Measurements from ENCODE around the gene ANAPC2.

Gene ANAPC2

GRCh38 chr9:137193771-137194170, 5.4 kb upstream of the ANAPC2 start:
- Histone ChIP-seq H3K27ac (no peak overlapping the region), H3K4me3 (ENCODE audit: low read depth in 1 of 2, low read length in 1 of 2) (no peak overlapping the region), H3K27me3 (peaks cover 3% of the 10 kb centered on the region), H3K9me3 (no peaks in the 10 kb centered on the region), H3K36me3 (peaks cover 16% of the 10 kb centered on the region), H3K4me1 (ENCODE audit: control insufficient read depth in 1 of 2, insufficient read depth in 1 of 2, low read depth in 1 of 2, low read length in 1 of 2) (peaks cover 15 to 17% of the 10 kb centered on the region in 2 experiments)
- TF ChIP-seq CTCF (IDR thresholded peaks at IDR 0.05), result no peak

- H3K9me3 ChIP-seq, result no peaks in the 10 kb centered on the region
- no peak overlapping the region for H3K4me3 ChIP-seq (ENCODE audit: low read depth in 1 of 2, low read length in 1 of 2)
- no peak for TF ChIP-seq CTCF (IDR thresholded peaks at IDR 0.05)
- H3K36me3 ChIP-seq, result peaks cover 16% of the 10 kb centered on the region
- H3K4me1 ChIP-seq (ENCODE audit: control insufficient read depth in 1 of 2, insufficient read depth in 1 of 2, low read depth in 1 of 2, low read length in 1 of 2), result peaks cover 18 to 21% of the 10 kb centered on the region in 2 experiments
- no peaks in the 10 kb centered on the region for H3K27me3 ChIP-seq
- no peak overlapping the region for H3K27ac ChIP-seq
Observed at GRCh38 chr9:137192859-137193258, 4.5 kb upstream of the ANAPC2 start.

- Histone ChIP-seq H3K4me3 (ENCODE audit: low read depth in 1 of 2, low read length in 1 of 2) (no peak overlapping the region), H3K36me3 (peaks cover 18% of the 10 kb centered on the region), H3K27me3 (no peaks in the 10 kb centered on the region), H3K27ac (no peak overlapping the region), H3K4me1 (ENCODE audit: control insufficient read depth in 1 of 2, insufficient read depth in 1 of 2, low read depth in 1 of 2, low read length in 1 of 2) (peaks cover 23 to 26% of the 10 kb centered on the region in 2 experiments), H3K9me3 (no peaks in the 10 kb centered on the region)
- TF ChIP-seq CTCF (IDR thresholded peaks at IDR 0.05), result no peak
Observed at GRCh38 chr9:137192448-137192780, 4.1 kb upstream of the ANAPC2 start.

GRCh38 chr9:137191691-137192447, 3.5 kb upstream of the ANAPC2 start:
- peaks cover 28 to 31% of the 10 kb centered on the region in 2 experiments for H3K4me1 ChIP-seq (ENCODE audit: control insufficient read depth in 1 of 2, insufficient read depth in 1 of 2, low read depth in 1 of 2, low read length in 1 of 2)
- no peak overlapping the region for H3K27ac ChIP-seq
- H3K36me3 ChIP-seq, result peaks cover 22% of the 10 kb centered on the region
- TF ChIP-seq CTCF (IDR thresholded peaks at IDR 0.05), result no peak
- no peaks in the 10 kb centered on the region for H3K9me3 ChIP-seq
- H3K4me3 ChIP-seq (ENCODE audit: low read depth in 1 of 2, low read length in 1 of 2), result no peak overlapping the region
- H3K27me3 ChIP-seq, result no peaks in the 10 kb centered on the region

GRCh38 chr9:137191245-137191644, 2.9 kb upstream of the ANAPC2 start:
- Histone ChIP-seq H3K4me1 (ENCODE audit: control insufficient read depth in 1 of 2, insufficient read depth in 1 of 2, low read depth in 1 of 2, low read length in 1 of 2) (peaks cover 34% of the 10 kb centered on the region in 2 experiments), H3K4me3 (ENCODE audit: low read depth in 1 of 2, low read length in 1 of 2) (no peak overlapping the region), H3K27me3 (no peaks in the 10 kb centered on the region), H3K36me3 (peaks cover 28% of the 10 kb centered on the region), H3K27ac (no peak overlapping the region), H3K9me3 (no peaks in the 10 kb centered on the region)
- no peak for TF ChIP-seq CTCF (IDR thresholded peaks at IDR 0.05)

All from neutrophil (primary cell).